Peyer's patch (tissue), 4 donors: ENCODE measurements around the gene TP73. TPM values are rescaled to one million over a fixed set of nuclear protein-coding genes. Genes with fewer than 3 reads are reported as not detected.

Experiments
- DNase-seq, 3 donors: peaks; one replicate each; pipeline ENCODE4 v3.0.0-alpha.2; 2017 to 2019
- H3K27ac ChIP-seq, 4 donors: fragments of 200-600 bp; sonication (generic); one replicate each; pipeline ENCODE4 v1.5.1; 2016 to 2019
- H3K27me3 ChIP-seq, 2 donors: fragments of 200-600 bp; sonication (generic); one replicate each; pipeline ENCODE4 v1.5.1; 2019
- H3K36me3 ChIP-seq, 3 donors: fragments of 200-600 bp; sonication (generic); one replicate each; pipeline ENCODE4 v1.5.1; 2016 to 2019
- H3K4me1 ChIP-seq, 4 donors: fragments of 200-600 bp; sonication (generic); one replicate each; pipeline ENCODE4 v1.5.1; 2016 to 2019
- H3K4me3 ChIP-seq, 4 donors: fragments of 200-600 bp; sonication (generic); 1 replicate in 3 of 4; 2 replicates in 1 of 4; pipeline ENCODE4 v1.5.1; 2016 to 2019; ENCODE audit warnings: mild to moderate bottlenecking in 1 of 4
- H3K9me3 ChIP-seq, 4 donors: fragments of 200-600 bp; sonication (generic); one replicate each; pipeline ENCODE4 v1.5.1; 2016 to 2019; ENCODE audit warnings: mild to moderate bottlenecking in 1 of 4
- CTCF ChIP-seq, 6 experiments: fragments of 450-650 bp in 4 of 6; fragments of 200-600 bp in 2 of 6; sonication (generic) in 1 of 6; IDR thresholded peaks; one replicate each; pipeline ENCODE4 v1.5.1; 2017 to 2019; ENCODE audit warnings: antibody characterized with exemption in 6 of 6, mild to moderate bottlenecking in 3 of 6, moderate library complexity in 1 of 6
- POLR2A ChIP-seq, 2 donors: fragments of 450-650 bp; IDR thresholded peaks; one replicate each; pipeline ENCODE4 v1.5.1; 2017; ENCODE audit warnings: antibody characterized with exemption in 2 of 2, mild to moderate bottlenecking in 2 of 2, moderate library complexity in 2 of 2
- total RNA-seq, 4 donors: library from RNA; depleted of rRNA; stranded (reverse); fragments of >200 nt; gene quantifications; one replicate each; pipeline ENCODE4 v1.1.0, GENCODE V29; 2016

The TP73 gene
- total RNA-seq, 4 donors from 2014 or later = 0.38 TPM; not detected in 3

GRCh38 chr1:3653286-3653618 lies 936 bp downstream of the TP73 start:
- Histone ChIP-seq H3K36me3 (no peaks in the 10 kb centered on the region), H3K27me3 (peaks cover 0 to 35% of the 10 kb centered on the region in 2 donors), H3K4me1 (peaks cover 0 to 43% (median 25%) of the 10 kb centered on the region in 4 donors), H3K9me3 (no peaks in the 10 kb centered on the region), H3K4me3 (no peak overlapping the region), H3K27ac (no peak overlapping the region)
- no peak for DNase-seq
- no peak for TF ChIP-seq POLR2A (IDR thresholded peaks at IDR 0.05)
- TF ChIP-seq CTCF (IDR thresholded peaks at IDR 0.05) = no peak

GRCh38 chr1:3654549-3655281 lies 2.4 kb downstream of the TP73 start:
- TF ChIP-seq CTCF (IDR thresholded peaks at IDR 0.05) = no peak
- TF ChIP-seq POLR2A (IDR thresholded peaks at IDR 0.05) = no peak
- H3K27me3 ChIP-seq = peaks cover 0 to 35% of the 10 kb centered on the region in 2 donors
- peak in 1 of 3 donors; percentile 21 for DNase-seq

GRCh38 chr1:3656450-3657095 lies 4.3 kb downstream of the TP73 start:
- DNase-seq = peak in 1 of 3 donors; percentile 15

More at GRCh38 chr1:3654549-3655281, 2.4 kb downstream of the TP73 start:
- H3K9me3 ChIP-seq = no peaks in the 10 kb centered on the region
- no peak overlapping the region for H3K4me3 ChIP-seq
- H3K36me3 ChIP-seq = no peaks in the 10 kb centered on the region
- H3K4me1 ChIP-seq = peaks cover 0 to 31% (median 23%) of the 10 kb centered on the region in 4 donors
- H3K27ac ChIP-seq = no peak overlapping the region

GRCh38 chr1:3657096-3657475 lies 4.8 kb downstream of the TP73 start:
- Histone ChIP-seq H3K27me3 (peaks cover 0 to 17% of the 10 kb centered on the region in 2 donors), H3K4me1 (peaks cover 0 to 11% (median 5%) of the 10 kb centered on the region in 4 donors), H3K36me3 (no peaks in the 10 kb centered on the region), H3K9me3 (no peaks in the 10 kb centered on the region), H3K27ac (no peak overlapping the region), H3K4me3 (no peak overlapping the region)
- DNase-seq = peak in 1 of 3 donors; percentile 10
- no peak for TF ChIP-seq POLR2A (IDR thresholded peaks at IDR 0.05)
- no peak for TF ChIP-seq CTCF (IDR thresholded peaks at IDR 0.05)

More at GRCh38 chr1:3656450-3657095, 4.3 kb downstream of the TP73 start:
- TF ChIP-seq CTCF (IDR thresholded peaks at IDR 0.05) (no peak), POLR2A (IDR thresholded peaks at IDR 0.05) (no peak)
- Histone ChIP-seq H3K27me3 (peaks cover 0 to 22% of the 10 kb centered on the region in 2 donors), H3K27ac (no peak overlapping the region), H3K9me3 (no peaks in the 10 kb centered on the region), H3K4me1 (peaks cover 0 to 16% (median 10%) of the 10 kb centered on the region in 4 donors), H3K4me3 (no peak overlapping the region), H3K36me3 (no peaks in the 10 kb centered on the region)

- Histone ChIP-seq H3K4me1 (peaks cover 0 to 5% (median 1%) of the 10 kb centered on the region in 4 donors), H3K27ac (no peak overlapping the region), H3K36me3 (no peaks in the 10 kb centered on the region), H3K27me3 (peaks cover 0 to 10% of the 10 kb centered on the region in 2 donors), H3K4me3 (no peak overlapping the region), H3K9me3 (no peaks in the 10 kb centered on the region)
- TF ChIP-seq CTCF (IDR thresholded peaks at IDR 0.05) (no peak), POLR2A (IDR thresholded peaks at IDR 0.05) (no peak)
- DNase-seq = peak in 1 of 3 donors; percentile 29
Observed at GRCh38 chr1:3657578-3658230, 5.4 kb downstream of the TP73 start.
